Measurements from ENCODE around the gene ARFGAP3.
A peak's percentile ranks its signal among the peaks of the same experiment; 100 is the strongest.

ARFGAP3 gene

DNA sequence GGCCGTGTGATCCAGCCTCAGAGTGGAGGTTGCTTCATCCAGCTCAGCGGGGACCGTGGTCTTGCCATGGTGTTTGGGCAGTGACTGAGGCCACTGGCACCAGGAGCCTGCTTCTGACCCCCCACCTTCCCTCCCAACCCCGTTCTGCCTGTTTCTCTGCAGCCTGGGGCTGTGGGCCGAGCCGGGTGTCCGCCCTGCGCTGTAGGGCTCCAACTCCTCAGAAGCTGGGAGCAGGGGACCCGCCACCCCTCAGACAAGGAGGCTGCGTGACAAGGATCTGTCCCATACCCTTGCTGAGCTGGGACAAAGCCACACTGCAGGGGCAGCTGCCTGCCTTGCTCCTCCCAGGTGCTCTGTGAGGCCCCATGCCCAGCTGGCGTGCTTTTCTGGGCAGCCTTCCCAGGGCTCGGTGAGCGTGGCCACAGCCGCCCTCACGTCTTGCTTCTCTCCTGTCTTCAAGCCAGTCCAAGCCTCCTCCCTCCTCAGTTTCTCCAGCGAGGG lies 11.7 kb upstream of the ARFGAP3 start:
- TF ChIP-seq, protein P1, sequence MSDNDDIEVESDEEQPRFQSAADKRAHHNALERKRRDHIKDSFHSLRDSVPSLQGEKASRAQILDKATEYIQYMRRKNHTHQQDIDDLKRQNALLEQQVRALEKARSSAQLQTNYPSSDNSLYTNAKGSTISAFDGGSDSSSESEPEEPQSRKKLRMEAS (IDR thresholded peaks at IDR 0.05; ENCODE audit: low read depth, low read length) = no peak
- TF ChIP-seq MYC (IDR thresholded peaks at IDR 0.05; ENCODE audit: low read depth, low read length) (no peak), POLR2A (IDR thresholded peaks at IDR 0.05; ENCODE audit: extremely low read depth, insufficient read length) (no peak)
- TF ChIP-seq, protein P2, sequence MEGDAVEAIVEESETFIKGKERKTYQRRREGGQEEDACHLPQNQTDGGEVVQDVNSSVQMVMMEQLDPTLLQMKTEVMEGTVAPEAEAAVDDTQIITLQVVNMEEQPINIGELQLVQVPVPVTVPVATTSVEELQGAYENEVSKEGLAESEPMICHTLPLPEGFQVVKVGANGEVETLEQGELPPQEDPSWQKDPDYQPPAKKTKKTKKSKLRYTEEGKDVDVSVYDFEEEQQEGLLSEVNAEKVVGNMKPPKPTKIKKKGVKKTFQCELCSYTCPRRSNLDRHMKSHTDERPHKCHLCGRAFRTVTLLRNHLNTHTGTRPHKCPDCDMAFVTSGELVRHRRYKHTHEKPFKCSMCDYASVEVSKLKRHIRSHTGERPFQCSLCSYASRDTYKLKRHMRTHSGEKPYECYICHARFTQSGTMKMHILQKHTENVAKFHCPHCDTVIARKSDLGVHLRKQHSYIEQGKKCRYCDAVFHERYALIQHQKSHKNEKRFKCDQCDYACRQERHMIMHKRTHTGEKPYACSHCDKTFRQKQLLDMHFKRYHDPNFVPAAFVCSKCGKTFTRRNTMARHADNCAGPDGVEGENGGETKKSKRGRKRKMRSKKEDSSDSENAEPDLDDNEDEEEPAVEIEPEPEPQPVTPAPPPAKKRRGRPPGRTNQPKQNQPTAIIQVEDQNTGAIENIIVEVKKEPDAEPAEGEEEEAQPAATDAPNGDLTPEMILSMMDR (IDR thresholded peaks at IDR 0.05; ENCODE audit: low read depth, low read length) = no peak
- no peak for DNase-seq (ENCODE audit: low read depth)
- no peak overlapping the region for H3K4me3 ChIP-seq (ENCODE audit: low read depth, low read length)

DNA sequence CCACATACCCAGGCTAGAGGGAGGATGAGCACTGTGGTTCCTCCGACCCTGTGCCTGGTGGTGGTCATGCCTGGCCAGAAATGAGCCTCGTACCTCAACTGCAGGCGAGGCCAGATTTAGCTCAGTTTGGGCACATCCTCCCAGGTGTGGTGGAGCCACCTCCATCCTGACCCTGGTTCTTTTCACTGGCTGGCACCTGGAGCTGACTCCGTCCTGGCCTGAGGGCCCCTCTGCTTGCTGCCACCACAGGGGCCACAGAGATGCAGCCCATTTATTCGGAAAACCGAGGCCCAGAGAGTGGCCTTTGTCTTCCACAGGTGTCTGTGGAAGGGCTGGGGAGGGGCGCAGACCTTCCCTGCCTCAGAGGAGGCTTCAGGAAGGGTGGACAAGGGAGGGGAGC lies 9.0 kb upstream of the ARFGAP3 start:
- no peak overlapping the region for H3K4me3 ChIP-seq (ENCODE audit: low read depth, low read length)
- TF ChIP-seq POLR2A (IDR thresholded peaks at IDR 0.05; ENCODE audit: extremely low read depth, insufficient read length) = no peak
- TF ChIP-seq, protein P2 (IDR thresholded peaks at IDR 0.05; ENCODE audit: low read depth, low read length) = no peak
- no peak for TF ChIP-seq MYC (IDR thresholded peaks at IDR 0.05; ENCODE audit: low read depth, low read length)
- TF ChIP-seq, protein P1 (IDR thresholded peaks at IDR 0.05; ENCODE audit: low read depth, low read length) = no peak
- no peak for DNase-seq (ENCODE audit: low read depth)

DNA sequence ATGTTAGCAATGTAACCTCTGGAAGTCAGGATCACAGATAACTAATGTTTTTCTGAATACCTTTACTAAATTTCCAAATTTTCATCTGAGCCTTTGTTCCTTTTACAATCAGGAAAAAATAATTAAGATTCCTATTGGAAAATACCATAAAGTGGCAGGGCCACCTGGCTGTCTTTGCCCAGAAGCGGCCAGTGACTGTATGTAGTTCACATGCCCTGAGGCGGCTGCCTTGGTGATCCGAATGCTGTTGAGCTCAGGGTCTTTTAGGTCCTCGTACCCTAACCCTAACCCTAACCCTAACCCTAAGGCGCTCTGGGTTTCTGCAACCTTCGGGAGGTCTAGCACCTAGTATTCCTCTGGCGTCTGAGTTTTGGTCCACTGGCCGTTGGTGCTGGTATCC lies 8.5 kb upstream of the ARFGAP3 start:
- TF ChIP-seq, protein P1 (IDR thresholded peaks at IDR 0.05; ENCODE audit: low read depth, low read length) = no peak
- no peak for TF ChIP-seq MYC (IDR thresholded peaks at IDR 0.05; ENCODE audit: low read depth, low read length)
- TF ChIP-seq POLR2A (IDR thresholded peaks at IDR 0.05; ENCODE audit: extremely low read depth, insufficient read length) = no peak
- TF ChIP-seq, protein P2 (IDR thresholded peaks at IDR 0.05; ENCODE audit: low read depth, low read length) = no peak
- no peak overlapping the region for H3K4me3 ChIP-seq (ENCODE audit: low read depth, low read length)
- no peak for DNase-seq (ENCODE audit: low read depth)

DNA sequence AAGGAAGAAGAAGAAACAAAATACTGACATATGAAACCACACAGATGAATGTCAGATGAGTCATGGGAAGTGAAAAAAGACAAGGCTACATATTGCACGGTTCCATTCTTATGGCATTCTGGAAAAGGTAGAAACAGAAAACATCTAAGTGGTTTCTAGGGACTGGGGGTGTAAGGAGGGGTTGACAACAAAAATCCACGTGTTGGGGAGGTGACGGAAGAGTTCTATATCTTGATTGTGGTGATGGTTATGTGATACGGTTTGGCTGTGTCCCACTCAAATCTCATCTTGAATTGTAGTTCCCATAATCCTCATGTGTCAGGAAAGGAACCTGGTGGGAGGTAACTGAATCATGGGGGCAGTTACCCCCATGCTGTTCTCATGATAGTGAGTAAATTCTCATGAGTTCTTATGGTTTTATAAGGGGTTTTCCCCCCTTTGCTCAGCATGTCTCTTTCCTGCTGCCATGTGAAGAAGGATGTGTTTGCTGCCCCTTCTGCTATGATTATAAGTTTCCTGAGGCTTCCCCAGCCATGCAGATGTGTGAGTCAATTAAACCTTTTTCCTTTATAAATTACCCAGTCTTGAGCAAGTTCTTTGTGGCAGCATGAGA lies 6.4 kb upstream of the ARFGAP3 start:
- peak; percentile 62 for DNase-seq (ENCODE audit: low read depth)
- H3K4me3 ChIP-seq (ENCODE audit: low read depth, low read length) = no peak overlapping the region
- TF ChIP-seq, protein P1 (IDR thresholded peaks at IDR 0.05; ENCODE audit: low read depth, low read length) = no peak
- TF ChIP-seq, protein P2 (IDR thresholded peaks at IDR 0.05; ENCODE audit: low read depth, low read length) = no peak
- TF ChIP-seq POLR2A (IDR thresholded peaks at IDR 0.05; ENCODE audit: extremely low read depth, insufficient read length) (no peak), MYC (IDR thresholded peaks at IDR 0.05; ENCODE audit: low read depth, low read length) (no peak)

DNA sequence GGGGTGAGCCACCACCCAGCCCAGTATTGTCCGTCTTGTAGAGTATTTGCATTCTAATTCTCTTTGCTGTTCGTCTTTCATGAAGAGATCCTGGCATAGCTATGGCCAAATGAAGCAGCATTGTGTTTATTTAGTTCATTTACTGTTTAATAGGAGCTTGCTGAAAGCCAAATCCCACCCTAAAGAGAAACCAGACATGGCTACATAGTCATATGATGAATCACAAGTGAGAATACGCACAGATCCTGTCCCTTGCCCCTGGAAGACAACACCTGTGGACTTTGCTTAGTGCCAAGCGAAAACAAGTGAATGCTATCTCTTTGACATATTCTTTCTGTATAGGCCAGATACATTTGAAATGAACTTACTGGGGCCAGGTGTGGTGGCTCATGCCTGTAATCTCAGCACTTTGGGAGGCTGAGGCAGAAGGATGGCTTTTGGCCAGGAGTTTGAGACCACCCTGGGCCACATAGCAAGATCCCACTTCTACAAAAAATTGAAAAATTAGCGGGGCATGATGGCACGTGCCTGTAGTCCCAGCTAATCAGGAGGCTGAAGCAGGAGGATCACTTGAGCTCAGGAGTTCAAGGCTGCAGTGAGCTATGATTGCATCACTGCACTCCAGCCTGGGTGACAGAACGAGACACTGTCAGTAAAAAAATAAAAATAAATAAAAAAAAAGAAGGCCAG lies 5.1 kb upstream of the ARFGAP3 start:
- no peak for DNase-seq (ENCODE audit: low read depth)
- no peak overlapping the region for H3K4me3 ChIP-seq (ENCODE audit: low read depth, low read length)
- no peak for TF ChIP-seq MYC (IDR thresholded peaks at IDR 0.05; ENCODE audit: low read depth, low read length)

DNA sequence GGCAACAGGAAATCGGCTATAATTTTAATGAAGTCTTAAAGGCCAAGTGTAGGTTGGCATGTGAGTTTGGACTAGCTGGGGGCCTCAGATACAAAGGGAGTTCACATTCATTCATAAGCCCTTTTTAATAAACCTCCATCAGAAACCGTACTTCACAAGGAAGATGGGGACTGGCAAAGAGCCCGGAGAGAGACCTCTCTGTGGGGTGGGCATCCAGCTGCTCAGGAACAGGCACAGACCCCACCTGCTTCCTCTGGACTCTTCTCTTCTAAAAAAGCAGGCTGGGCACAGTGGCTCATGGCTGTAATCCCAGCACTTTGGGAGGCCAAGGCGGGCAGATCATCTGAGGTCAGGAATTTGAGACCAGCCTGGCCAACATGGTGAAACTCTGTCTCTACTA lies 3.9 kb upstream of the ARFGAP3 start:
- no peak for DNase-seq (ENCODE audit: low read depth)
- TF ChIP-seq POLR2A (IDR thresholded peaks at IDR 0.05; ENCODE audit: extremely low read depth, insufficient read length) (no peak), MYC (IDR thresholded peaks at IDR 0.05; ENCODE audit: low read depth, low read length) (no peak)
- TF ChIP-seq, protein P2 (IDR thresholded peaks at IDR 0.05; ENCODE audit: low read depth, low read length) = no peak
- TF ChIP-seq, protein P1 (IDR thresholded peaks at IDR 0.05; ENCODE audit: low read depth, low read length) = no peak

More for the DNA sequence above, 3.9 kb upstream of the ARFGAP3 start:
- no peak overlapping the region for H3K4me3 ChIP-seq (ENCODE audit: low read depth, low read length)

Measured in NB4 (cell line).